Epithelial cell of esophagus (primary cell): ENCODE data around the gene ANO3.

Source experiments
- DNase-seq: peaks from one replicate; pipeline ENCODE4 v3.0.0; 2010; ENCODE audit warnings: low read depth
- H3K4me3 ChIP-seq: 2 replicates; pipeline ENCODE4 v1.5.1; 2011; ENCODE audit warnings: mild to moderate bottlenecking, low read length, control low read depth
- CTCF ChIP-seq: IDR thresholded peaks from 2 replicates; pipeline ENCODE4 v1.5.1; 2011; ENCODE audit warnings: low read depth, mild to moderate bottlenecking, low read length, control low read depth, inconsistent platforms; ENCODE audit not compliant: insufficient read depth; ENCODE audit errors: missing control alignments

The ANO3 gene

GRCh38 chr11:26549176-26549575 lies 217.2 kb downstream of the ANO3 start:
- no peak for TF ChIP-seq CTCF
- no peak overlapping the region for H3K4me3 ChIP-seq
- DNase-seq = no peak

GRCh38 chr11:26550022-26550421 lies 218.1 kb downstream of the ANO3 start:
- no peak for TF ChIP-seq CTCF
- DNase-seq = no peak
- H3K4me3 ChIP-seq = no peak overlapping the region

GRCh38 chr11:26551186-26551801 lies 219.4 kb downstream of the ANO3 start:
- no peak for TF ChIP-seq CTCF
- DNase-seq = no peak
- H3K4me3 ChIP-seq = no peak overlapping the region

- no peak for TF ChIP-seq CTCF
- H3K4me3 ChIP-seq = no peak overlapping the region
- no peak for DNase-seq
Observed at GRCh38 chr11:26553182-26553581, 221.3 kb downstream of the ANO3 start.

- TF ChIP-seq CTCF = no peak
- H3K4me3 ChIP-seq = no peak overlapping the region
- no peak for DNase-seq
Observed at GRCh38 chr11:26554455-26554854, 222.5 kb downstream of the ANO3 start.

- H3K4me3 ChIP-seq = no peak overlapping the region
- DNase-seq = peak; percentile 25
Observed at GRCh38 chr11:26556582-26556981, 224.7 kb downstream of the ANO3 start.

More at GRCh38 chr11:26556582-26556981, 224.7 kb downstream of the ANO3 start:
- TF ChIP-seq CTCF = no peak
